ENCODE results near the gene LIN37. TPM values are rescaled to one million over a fixed set of nuclear protein-coding genes. Genes with fewer than 3 reads are reported as not detected.

LIN37 gene
- total RNA-seq, 1 experiment from 2014 or later, result 23.5 TPM

- ChIA-PET POLR2A (no interaction called here), CTCF (no interaction called here)
- Histone ChIP-seq H3K36me3 (ENCODE audit: control insufficient read depth, insufficient read depth, low read length) (no peaks in the 10 kb centered on the region), H3K9me3 (ENCODE audit: control insufficient read depth, insufficient read depth, low read depth, low read length) (no peaks in the 10 kb centered on the region), H3K4me1 (ENCODE audit: control insufficient read depth, insufficient read depth, low read length) (no peaks in the 10 kb centered on the region; the same call in 1 of the 2 replicates), H3K27ac (ENCODE audit: low read length) (no peak overlapping the region), H3K4me3 (ENCODE audit: low read depth in 2 of 2, low read length in 2 of 2) (no peak overlapping the region), H3K27me3 (ENCODE audit: control insufficient read depth, insufficient read depth, low read length) (no peaks in the 10 kb centered on the region)
- in situ Hi-C loops (cut with HindIII; ENCODE audit: low pct_unique_long_range_greater_than_20kb, low sequenced_read_pairs), result no loop called here
- DNase-seq (ENCODE audit: low read depth, low spot score), result no peak
- ATAC-seq, result no peak
- BruUV-seq (replicated peaks), result no TSS peak
- intact Hi-C loops (cut with micrococcal nuclease; ENCODE audit: unreplicated experiment), result no loop called here
- TF ChIP-seq, protein P1, sequence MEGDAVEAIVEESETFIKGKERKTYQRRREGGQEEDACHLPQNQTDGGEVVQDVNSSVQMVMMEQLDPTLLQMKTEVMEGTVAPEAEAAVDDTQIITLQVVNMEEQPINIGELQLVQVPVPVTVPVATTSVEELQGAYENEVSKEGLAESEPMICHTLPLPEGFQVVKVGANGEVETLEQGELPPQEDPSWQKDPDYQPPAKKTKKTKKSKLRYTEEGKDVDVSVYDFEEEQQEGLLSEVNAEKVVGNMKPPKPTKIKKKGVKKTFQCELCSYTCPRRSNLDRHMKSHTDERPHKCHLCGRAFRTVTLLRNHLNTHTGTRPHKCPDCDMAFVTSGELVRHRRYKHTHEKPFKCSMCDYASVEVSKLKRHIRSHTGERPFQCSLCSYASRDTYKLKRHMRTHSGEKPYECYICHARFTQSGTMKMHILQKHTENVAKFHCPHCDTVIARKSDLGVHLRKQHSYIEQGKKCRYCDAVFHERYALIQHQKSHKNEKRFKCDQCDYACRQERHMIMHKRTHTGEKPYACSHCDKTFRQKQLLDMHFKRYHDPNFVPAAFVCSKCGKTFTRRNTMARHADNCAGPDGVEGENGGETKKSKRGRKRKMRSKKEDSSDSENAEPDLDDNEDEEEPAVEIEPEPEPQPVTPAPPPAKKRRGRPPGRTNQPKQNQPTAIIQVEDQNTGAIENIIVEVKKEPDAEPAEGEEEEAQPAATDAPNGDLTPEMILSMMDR (IDR thresholded peaks at IDR 0.05), result no peak
- no peak for TF ChIP-seq POLR2AphosphoS5 (IDR thresholded peaks at IDR 0.05; ENCODE audit: low read depth, low read length)
- no peak for TF ChIP-seq SIN3A (IDR thresholded peaks at IDR 0.05; ENCODE audit: borderline replicate concordance, insufficient read depth, low read depth, low read length)
- no peak for TF ChIP-seq TCF7L2 (IDR thresholded peaks at IDR 0.05; ENCODE audit: low read depth, low read length)
- TF ChIP-seq, protein P2, sequence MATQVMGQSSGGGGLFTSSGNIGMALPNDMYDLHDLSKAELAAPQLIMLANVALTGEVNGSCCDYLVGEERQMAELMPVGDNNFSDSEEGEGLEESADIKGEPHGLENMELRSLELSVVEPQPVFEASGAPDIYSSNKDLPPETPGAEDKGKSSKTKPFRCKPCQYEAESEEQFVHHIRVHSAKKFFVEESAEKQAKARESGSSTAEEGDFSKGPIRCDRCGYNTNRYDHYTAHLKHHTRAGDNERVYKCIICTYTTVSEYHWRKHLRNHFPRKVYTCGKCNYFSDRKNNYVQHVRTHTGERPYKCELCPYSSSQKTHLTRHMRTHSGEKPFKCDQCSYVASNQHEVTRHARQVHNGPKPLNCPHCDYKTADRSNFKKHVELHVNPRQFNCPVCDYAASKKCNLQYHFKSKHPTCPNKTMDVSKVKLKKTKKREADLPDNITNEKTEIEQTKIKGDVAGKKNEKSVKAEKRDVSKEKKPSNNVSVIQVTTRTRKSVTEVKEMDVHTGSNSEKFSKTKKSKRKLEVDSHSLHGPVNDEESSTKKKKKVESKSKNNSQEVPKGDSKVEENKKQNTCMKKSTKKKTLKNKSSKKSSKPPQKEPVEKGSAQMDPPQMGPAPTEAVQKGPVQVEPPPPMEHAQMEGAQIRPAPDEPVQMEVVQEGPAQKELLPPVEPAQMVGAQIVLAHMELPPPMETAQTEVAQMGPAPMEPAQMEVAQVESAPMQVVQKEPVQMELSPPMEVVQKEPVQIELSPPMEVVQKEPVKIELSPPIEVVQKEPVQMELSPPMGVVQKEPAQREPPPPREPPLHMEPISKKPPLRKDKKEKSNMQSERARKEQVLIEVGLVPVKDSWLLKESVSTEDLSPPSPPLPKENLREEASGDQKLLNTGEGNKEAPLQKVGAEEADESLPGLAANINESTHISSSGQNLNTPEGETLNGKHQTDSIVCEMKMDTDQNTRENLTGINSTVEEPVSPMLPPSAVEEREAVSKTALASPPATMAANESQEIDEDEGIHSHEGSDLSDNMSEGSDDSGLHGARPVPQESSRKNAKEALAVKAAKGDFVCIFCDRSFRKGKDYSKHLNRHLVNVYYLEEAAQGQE (IDR thresholded peaks at IDR 0.05; ENCODE audit: insufficient read depth in 1 of 2, low read depth in 2 of 2, low read length in 1 of 2), result no peak
Measured at GRCh38 chr19:35791814-35792279, 43.5 kb downstream of the LIN37 start.

GRCh38 chr19:35792312-35792711 lies 43.9 kb downstream of the LIN37 start:
- no TSS peak for BruUV-seq (replicated peaks)
- H3K4me3 ChIP-seq (ENCODE audit: low read depth in 2 of 2, low read length in 2 of 2), result no peak overlapping the region
- H3K27ac ChIP-seq (ENCODE audit: low read length), result no peak overlapping the region
- intact Hi-C loops (cut with micrococcal nuclease; ENCODE audit: unreplicated experiment), result no loop called here
- H3K27me3 ChIP-seq (ENCODE audit: control insufficient read depth, insufficient read depth, low read length), result no peaks in the 10 kb centered on the region
- POLR2A ChIA-PET, result no interaction called here
- no peaks in the 10 kb centered on the region for H3K9me3 ChIP-seq (ENCODE audit: control insufficient read depth, insufficient read depth, low read depth, low read length)
- TF ChIP-seq, protein P2 (IDR thresholded peaks at IDR 0.05; ENCODE audit: insufficient read depth in 1 of 2, low read depth in 2 of 2, low read length in 1 of 2), result no peak
- TF ChIP-seq TCF7L2 (IDR thresholded peaks at IDR 0.05; ENCODE audit: low read depth, low read length) (no peak), POLR2AphosphoS5 (IDR thresholded peaks at IDR 0.05; ENCODE audit: low read depth, low read length) (no peak), SIN3A (IDR thresholded peaks at IDR 0.05; ENCODE audit: borderline replicate concordance, insufficient read depth, low read depth, low read length) (no peak)
- TF ChIP-seq, protein P1 (IDR thresholded peaks at IDR 0.05), result no peak
- ATAC-seq (no peak), DNase-seq (ENCODE audit: low read depth, low spot score) (no peak)
- CTCF ChIA-PET, result no interaction called here
- no peaks in the 10 kb centered on the region; the same call in 1 of the 2 replicates for H3K4me1 ChIP-seq (ENCODE audit: control insufficient read depth, insufficient read depth, low read length)
- H3K36me3 ChIP-seq (ENCODE audit: control insufficient read depth, insufficient read depth, low read length), result no peaks in the 10 kb centered on the region
- in situ Hi-C loops (cut with HindIII; ENCODE audit: low pct_unique_long_range_greater_than_20kb, low sequenced_read_pairs), result no loop called here

Measured in Panc1 (cell line).